Measurements from ENCODE around the gene TMPRSS7.

DNA sequence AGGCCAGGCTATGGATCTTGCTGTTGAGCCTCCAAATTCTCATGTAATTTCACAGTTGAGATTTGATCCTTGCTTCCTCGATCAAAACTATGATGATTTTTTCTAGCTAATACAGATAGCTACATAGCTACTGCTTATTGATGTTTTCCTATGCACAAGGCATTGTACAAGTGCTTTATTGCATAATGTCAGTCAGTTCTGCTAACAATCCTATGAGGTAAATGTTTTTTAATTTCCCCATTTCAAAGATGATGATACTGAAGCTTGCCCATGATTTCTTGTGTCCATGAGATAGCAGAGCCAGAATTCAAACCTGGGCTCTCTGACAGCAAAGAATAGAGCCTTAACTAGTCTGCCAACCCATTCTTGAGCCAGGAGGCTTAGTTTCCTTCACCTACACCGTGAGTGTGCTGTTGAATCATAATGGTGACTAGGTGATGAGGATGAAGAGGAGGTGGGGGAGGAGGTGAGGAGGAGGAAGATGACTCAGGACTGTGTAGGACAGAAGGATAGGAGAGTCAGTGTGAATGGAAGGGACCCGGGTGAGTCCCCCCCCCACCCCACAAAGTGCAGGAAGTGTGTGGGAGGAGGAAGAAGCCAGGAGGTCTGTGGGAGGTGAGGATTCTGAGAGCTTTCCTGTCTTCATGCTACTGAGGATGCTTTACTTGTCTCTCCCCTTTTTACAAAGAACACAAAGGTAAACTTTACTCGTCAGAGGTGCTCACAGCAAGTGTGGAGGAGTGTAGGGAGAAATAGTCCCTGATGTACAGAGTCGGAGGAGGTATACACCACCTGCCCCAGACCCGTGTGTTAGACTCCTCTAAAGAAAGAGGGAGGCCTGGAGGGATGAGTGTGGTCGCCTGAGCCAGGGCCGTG, 32.2 kb upstream of the TMPRSS7 start:
- TF ChIP-seq CTCF (IDR thresholded peaks at IDR 0.05), result no peak
- no peak for TF ChIP-seq POLR2AphosphoS5 (IDR thresholded peaks at IDR 0.05; ENCODE audit: low read depth, low read length)
